ENCODE results near the gene LCNL1.

DNA sequence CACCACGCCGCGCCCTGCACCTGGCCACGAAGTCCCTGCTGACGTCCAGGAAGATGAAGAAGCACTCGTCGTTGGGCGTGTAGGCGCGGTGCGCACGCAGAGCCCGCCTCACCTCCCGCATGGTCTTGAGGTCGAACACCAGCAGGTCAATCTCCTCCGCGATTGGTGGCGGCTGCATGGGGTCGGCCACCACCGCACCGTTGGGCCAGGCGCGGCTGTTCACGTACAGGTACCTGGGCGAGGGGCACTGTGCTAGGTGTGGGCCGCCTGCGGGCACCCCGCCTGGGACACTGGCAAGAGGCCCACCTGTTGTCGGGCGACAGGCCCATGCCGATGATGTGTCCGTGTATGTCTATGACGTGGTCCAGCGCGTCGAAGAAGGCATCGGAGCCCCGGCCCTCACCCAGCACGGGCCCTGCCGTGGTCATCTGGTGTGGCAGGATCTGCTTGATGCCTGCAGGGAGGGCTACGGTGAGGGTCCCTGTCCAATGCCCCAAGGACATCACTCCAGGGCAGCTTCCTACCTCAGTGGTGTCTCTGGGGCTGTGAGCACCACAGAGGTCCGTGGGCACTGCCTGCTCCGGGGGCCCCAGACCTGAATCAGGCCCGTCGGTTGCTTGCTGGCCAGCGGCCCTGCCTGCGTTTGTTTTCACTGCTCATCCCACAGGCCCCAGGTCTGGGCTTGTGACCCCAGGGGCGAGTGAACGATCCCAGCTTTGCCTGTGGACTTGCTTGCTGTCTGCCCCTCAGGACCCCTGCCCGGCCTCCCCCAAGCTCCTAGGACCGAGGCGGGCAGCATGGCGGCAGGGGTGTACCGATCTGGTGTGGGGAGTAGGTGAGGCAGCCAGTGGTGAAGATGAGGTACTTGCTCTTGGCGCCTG, 41.3 kb upstream of the LCNL1 start:
- TF ChIP-seq, protein P1, sequence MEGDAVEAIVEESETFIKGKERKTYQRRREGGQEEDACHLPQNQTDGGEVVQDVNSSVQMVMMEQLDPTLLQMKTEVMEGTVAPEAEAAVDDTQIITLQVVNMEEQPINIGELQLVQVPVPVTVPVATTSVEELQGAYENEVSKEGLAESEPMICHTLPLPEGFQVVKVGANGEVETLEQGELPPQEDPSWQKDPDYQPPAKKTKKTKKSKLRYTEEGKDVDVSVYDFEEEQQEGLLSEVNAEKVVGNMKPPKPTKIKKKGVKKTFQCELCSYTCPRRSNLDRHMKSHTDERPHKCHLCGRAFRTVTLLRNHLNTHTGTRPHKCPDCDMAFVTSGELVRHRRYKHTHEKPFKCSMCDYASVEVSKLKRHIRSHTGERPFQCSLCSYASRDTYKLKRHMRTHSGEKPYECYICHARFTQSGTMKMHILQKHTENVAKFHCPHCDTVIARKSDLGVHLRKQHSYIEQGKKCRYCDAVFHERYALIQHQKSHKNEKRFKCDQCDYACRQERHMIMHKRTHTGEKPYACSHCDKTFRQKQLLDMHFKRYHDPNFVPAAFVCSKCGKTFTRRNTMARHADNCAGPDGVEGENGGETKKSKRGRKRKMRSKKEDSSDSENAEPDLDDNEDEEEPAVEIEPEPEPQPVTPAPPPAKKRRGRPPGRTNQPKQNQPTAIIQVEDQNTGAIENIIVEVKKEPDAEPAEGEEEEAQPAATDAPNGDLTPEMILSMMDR (optimal IDR thresholded peaks at IDR 0.05 in 1 of 3, IDR thresholded peaks at IDR 0.05 in 1 of 3, conservative IDR thresholded peaks at IDR 0.05 in 1 of 3; ENCODE audit: extremely low read depth in 1 of 3, insufficient read depth in 2 of 3, low read length in 3 of 3): no peak
- no peak for TF ChIP-seq EZH2 (IDR thresholded peaks at IDR 0.05; ENCODE audit: low read length)
